Retinal pigment epithelial cell (primary cell): ENCODE results near the gene DIP2B.
"Not testable (repeated sequence)": the region's sequence is repeated elsewhere in the genome, so short reads cannot be mapped to it uniquely, and the experiment has no call there.

Experiments
- DNase-seq: peaks from one replicate; pipeline ENCODE4 v3.0.0-alpha.2; 2010; ENCODE audit warnings: low read depth
- H3K4me3 ChIP-seq: 2 replicates; pipeline ENCODE4 v1.5.1; 2011; ENCODE audit warnings: mild to moderate bottlenecking, low read length, control low read depth, moderate library complexity
- CTCF ChIP-seq: conservative IDR thresholded peaks from 2 replicates; pipeline ENCODE4 v1.5.1; 2011; ENCODE audit warnings: low read depth, low read length, control low read depth, inconsistent platforms

The DIP2B gene

GRCh38 chr12:50541139-50541538 is 36.4 kb downstream of the DIP2B start:
- H3K4me3 ChIP-seq: no peak overlapping the region
- no peak for TF ChIP-seq CTCF
- no peak for DNase-seq

- TF ChIP-seq CTCF: no peak
- no peak overlapping the region for H3K4me3 ChIP-seq
- peak; percentile 77 for DNase-seq
These were observed 37.7 kb downstream of the DIP2B start for GRCh38 chr12:50542448-50542847.

- H3K4me3 ChIP-seq, DNase-seq: not testable (repeated sequence)
These were observed 38.4 kb downstream of the DIP2B start for GRCh38 chr12:50543188-50543587.

GRCh38 chr12:50545213-50545612 is 40.4 kb downstream of the DIP2B start:
- TF ChIP-seq CTCF: no peak
- no peak for DNase-seq
- no peak overlapping the region for H3K4me3 ChIP-seq

GRCh38 chr12:50545786-50546185 is 41.0 kb downstream of the DIP2B start:
- no peak for TF ChIP-seq CTCF
- DNase-seq: peak; percentile 49
- peak overlapping the region; percentile 8 for H3K4me3 ChIP-seq

GRCh38 chr12:50546441-50547318 is 41.9 kb downstream of the DIP2B start:
- no peak for DNase-seq
- H3K4me3 ChIP-seq: peak overlapping the region; percentile 8
- TF ChIP-seq CTCF: no peak

- no peak for DNase-seq
- TF ChIP-seq CTCF: no peak
- no peak overlapping the region for H3K4me3 ChIP-seq
These were observed 43.0 kb downstream of the DIP2B start for GRCh38 chr12:50547742-50548141.
